Measurements from ENCODE around the gene TJAP1.

GRCh38 chr6:43476746-43477145, 624 bp upstream of the TJAP1 start:
- TF ChIP-seq CTCF (IDR thresholded peaks at IDR 0.05; ENCODE audit: borderline replicate concordance, extremely low read depth, low read length, poor library complexity, severe bottlenecking) (no peak), EZH2 (IDR thresholded peaks at IDR 0.05; ENCODE audit: borderline replicate concordance, low read depth, low read length, severe bottlenecking) (no peak)

Data from DND-41 (cell line).